CD4-positive, alpha-beta T cell treated with Interleukin-6 for 4 hours (primary cell): ENCODE measurements around the gene ATP6V1B1.
A peak's percentile ranks its signal among the peaks of the same experiment; 100 is the strongest.

Source experiments
- DNase-seq: peaks from one replicate; pipeline ENCODE4 v3.0.0-alpha.2; 2020; ENCODE audit warnings: mixed read lengths

Gene ATP6V1B1

GRCh38 chr2:70935468-70936164, at the start of gene ATP6V1B1:
ATP6V1B1 (plus strand) TSS chr2:70935900; CDS start chr2:70935955, 55 bp downstream.
- no peak for DNase-seq

- no peak for DNase-seq
Observed at GRCh38 chr2:70886541-70886987, 49.1 kb upstream of the ATP6V1B1 start.

GRCh38 chr2:70887208-70887549, 48.5 kb upstream of the ATP6V1B1 start:
- no peak for DNase-seq

- DNase-seq, result peak; percentile 69
Observed at GRCh38 chr2:70887550-70888246, 48.0 kb upstream of the ATP6V1B1 start.

- DNase-seq, result no peak
Observed at GRCh38 chr2:70888366-70888922, 47.3 kb upstream of the ATP6V1B1 start.

GRCh38 chr2:70888923-70889715, 46.6 kb upstream of the ATP6V1B1 start:
- DNase-seq, result no peak

GRCh38 chr2:70889716-70890037, 46.0 kb upstream of the ATP6V1B1 start:
- DNase-seq, result no peak

GRCh38 chr2:70890469-70891065, 45.1 kb upstream of the ATP6V1B1 start:
- no peak for DNase-seq

- no peak for DNase-seq
Observed at GRCh38 chr2:70891572-70892357, 43.9 kb upstream of the ATP6V1B1 start.

- DNase-seq, result no peak
Observed at GRCh38 chr2:70892750-70893149, 43.0 kb upstream of the ATP6V1B1 start.

- DNase-seq, result no peak
Observed at GRCh38 chr2:70893186-70893585, 42.5 kb upstream of the ATP6V1B1 start.

- DNase-seq, result no peak
Observed at GRCh38 chr2:70894765-70895164, 40.9 kb upstream of the ATP6V1B1 start.

- no peak for DNase-seq
Observed at GRCh38 chr2:70895249-70895648, 40.5 kb upstream of the ATP6V1B1 start.

- DNase-seq, result no peak
Observed at GRCh38 chr2:70895998-70896764, 39.5 kb upstream of the ATP6V1B1 start.

- no peak for DNase-seq
Observed at GRCh38 chr2:70896765-70897202, 38.9 kb upstream of the ATP6V1B1 start.

- no peak for DNase-seq
Observed at GRCh38 chr2:70897203-70897976, 38.3 kb upstream of the ATP6V1B1 start.

- DNase-seq, result no peak
Observed at GRCh38 chr2:70897977-70898226, 37.8 kb upstream of the ATP6V1B1 start.

GRCh38 chr2:70898363-70899240, 37.1 kb upstream of the ATP6V1B1 start:
- no peak for DNase-seq

GRCh38 chr2:70901227-70902066, 34.3 kb upstream of the ATP6V1B1 start:
- peak; percentile 13 for DNase-seq
